Measurements from ENCODE around the gene DERA. TPM values are rescaled to one million over a fixed set of nuclear protein-coding genes. Genes with fewer than 3 reads are reported as not detected.

DERA gene
- polyA plus RNA-seq, 3 donors, result 16.2 to 84.2 (median 83.6) TPM

DNA sequence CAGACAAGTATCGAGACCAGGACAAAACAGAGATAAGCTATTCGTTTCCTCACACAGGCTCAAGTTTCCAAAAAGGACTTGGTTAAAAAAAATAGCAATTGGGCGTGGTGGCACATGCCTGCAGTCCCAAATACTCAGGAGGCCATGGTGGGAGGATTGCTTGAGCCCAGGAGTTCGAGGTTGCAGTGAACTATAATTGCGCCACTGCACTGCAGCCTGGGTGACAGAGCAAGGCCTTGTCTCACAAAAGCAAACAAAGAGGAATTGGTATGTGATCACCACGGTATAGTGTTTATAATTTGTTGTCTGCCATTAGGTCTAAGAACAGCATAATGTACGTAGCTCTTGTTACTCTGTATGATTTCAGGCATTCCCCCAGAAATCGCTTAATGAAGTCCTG, 175.3 kb downstream of the DERA start:
- H3K27ac Mint-ChIP-seq, result no peak overlapping the region
- intact Hi-C loops (cut with micrococcal nuclease), result no loop called here
- Histone ChIP-seq H3K4me3 (replicated peaks in 1 of 3; ENCODE audit: low read depth in 2 of 3, low read length in 3 of 3) (no peak overlapping the region), H3K27ac (ENCODE audit: low read depth in 1 of 2, low read length in 2 of 2) (no peak overlapping the region), H3K4me2 (replicated peaks; ENCODE audit: extremely low read depth, low read length, poor library complexity, severe bottlenecking) (no peak overlapping the region), H2AFZ (ENCODE audit: insufficient read depth, low read depth, low read length, poor library complexity, severe bottlenecking) (no peak overlapping the region), H3K4me1 (ENCODE audit: control insufficient read depth in 1 of 2, insufficient read depth in 2 of 2, low read length in 2 of 2) (no peaks in the 10 kb centered on the region), H3K36me3 (replicated peaks in 1 of 2; ENCODE audit: control insufficient read depth in 1 of 2, insufficient read depth in 2 of 2, low read length in 2 of 2) (no peaks in the 10 kb centered on the region), H3K9me3 (replicated peaks in 1 of 2; ENCODE audit: control insufficient read depth in 1 of 2, insufficient read depth in 1 of 2, low read length in 2 of 2) (peaks cover 0 to under 1% of the 10 kb centered on the region in 2 donors), H3K9ac (ENCODE audit: insufficient read depth, low read length, poor library complexity, severe bottlenecking) (no peak overlapping the region), H4K20me1 (ENCODE audit: insufficient read depth, low read length) (no peaks in the 10 kb centered on the region), H3K79me2 (ENCODE audit: insufficient read depth, low read length) (no peaks in the 10 kb centered on the region), H3K27me3 (ENCODE audit: control insufficient read depth in 2 of 2, insufficient read depth in 2 of 2, low read length in 2 of 2) (no peaks in the 10 kb centered on the region)
- peaks cover 0 to 1% (median 0%) of the 10 kb centered on the region in 3 donors for H3K27me3 Mint-ChIP-seq (ENCODE audit: low read depth in 3 of 3)
- H3K4me1 Mint-ChIP-seq, result no peaks in the 10 kb centered on the region
- H3K36me3 Mint-ChIP-seq, result no peaks in the 10 kb centered on the region
- no peak for TF ChIP-seq CTCF (IDR thresholded peaks at IDR 0.05)
- no peak for DNase-seq
- H3K4me3 Mint-ChIP-seq, result no peak overlapping the region
- H3K9me3 Mint-ChIP-seq, result peaks cover 0 to 8% (median 4%) of the 10 kb centered on the region in 7 donors
- WGBS (ENCODE audit: insufficient coverage), result 97% methylated on average over 6 of the region's 8 CpGs

- Histone ChIP-seq H3K4me1 (ENCODE audit: control insufficient read depth in 1 of 2, insufficient read depth in 2 of 2, low read length in 2 of 2) (no peaks in the 10 kb centered on the region), H3K27ac (ENCODE audit: low read depth in 1 of 2, low read length in 2 of 2) (no peak overlapping the region), H3K27me3 (ENCODE audit: control insufficient read depth in 2 of 2, insufficient read depth in 2 of 2, low read length in 2 of 2) (no peaks in the 10 kb centered on the region), H3K4me3 (replicated peaks in 1 of 3; ENCODE audit: low read depth in 2 of 3, low read length in 3 of 3) (no peak overlapping the region), H3K9me3 (replicated peaks in 1 of 2; ENCODE audit: control insufficient read depth in 1 of 2, insufficient read depth in 1 of 2, low read length in 2 of 2) (peaks cover 0 to 6% of the 10 kb centered on the region in 2 donors), H3K79me2 (ENCODE audit: insufficient read depth, low read length) (no peaks in the 10 kb centered on the region), H3K4me2 (replicated peaks; ENCODE audit: extremely low read depth, low read length, poor library complexity, severe bottlenecking) (no peak overlapping the region), H3K9ac (ENCODE audit: insufficient read depth, low read length, poor library complexity, severe bottlenecking) (no peak overlapping the region), H4K20me1 (ENCODE audit: insufficient read depth, low read length) (no peaks in the 10 kb centered on the region), H2AFZ (ENCODE audit: insufficient read depth, low read depth, low read length, poor library complexity, severe bottlenecking) (no peak overlapping the region), H3K36me3 (replicated peaks in 1 of 2; ENCODE audit: control insufficient read depth in 1 of 2, insufficient read depth in 2 of 2, low read length in 2 of 2) (no peaks in the 10 kb centered on the region)
- 100% methylated on average over 1 of the region's 2 CpGs for WGBS (ENCODE audit: insufficient coverage)
- no peak for TF ChIP-seq CTCF (IDR thresholded peaks at IDR 0.05)
- intact Hi-C loops (cut with micrococcal nuclease), result no loop called here
- no peaks in the 10 kb centered on the region for H3K27me3 Mint-ChIP-seq (ENCODE audit: low read depth in 3 of 3)
- H3K9me3 Mint-ChIP-seq, result peaks cover 0 to 11% (median 8%) of the 10 kb centered on the region in 7 donors
- H3K27ac Mint-ChIP-seq, result no peak overlapping the region
- no peaks in the 10 kb centered on the region for H3K36me3 Mint-ChIP-seq
- no peak for DNase-seq
- no peak overlapping the region for H3K4me3 Mint-ChIP-seq
- H3K4me1 Mint-ChIP-seq, result no peaks in the 10 kb centered on the region
Measured at GRCh38 chr12:16086942-16087341, 175.8 kb downstream of the DERA start.

Other genes with a start within 250 kb of the DERA start
- gene EPS8, start 121.9 kb upstream of the DERA start, polyA plus RNA-seq, result 1 to 10 TPM; 4.1 to 4.8 (median 4.3) TPM
- gene STRAP, start 28.9 kb upstream of the DERA start, polyA plus RNA-seq, result 100 to 1,000 TPM in 1 of 3 donors, 10 to 100 TPM in 2; 53.7 to 111 (median 98.2) TPM

Measured in CD14-positive monocyte (primary cell).